Raji (cell line): Measurements from ENCODE around the gene GRK2.

ENCODE experiments used
- POLR2A ChIP-seq: IDR thresholded peaks from 2 replicates; pipeline ENCODE4 v1.6.1; 2011; ENCODE audit warnings: low read depth, low read length, control low read depth; ENCODE audit not compliant: insufficient read depth

Gene GRK2

DNA sequence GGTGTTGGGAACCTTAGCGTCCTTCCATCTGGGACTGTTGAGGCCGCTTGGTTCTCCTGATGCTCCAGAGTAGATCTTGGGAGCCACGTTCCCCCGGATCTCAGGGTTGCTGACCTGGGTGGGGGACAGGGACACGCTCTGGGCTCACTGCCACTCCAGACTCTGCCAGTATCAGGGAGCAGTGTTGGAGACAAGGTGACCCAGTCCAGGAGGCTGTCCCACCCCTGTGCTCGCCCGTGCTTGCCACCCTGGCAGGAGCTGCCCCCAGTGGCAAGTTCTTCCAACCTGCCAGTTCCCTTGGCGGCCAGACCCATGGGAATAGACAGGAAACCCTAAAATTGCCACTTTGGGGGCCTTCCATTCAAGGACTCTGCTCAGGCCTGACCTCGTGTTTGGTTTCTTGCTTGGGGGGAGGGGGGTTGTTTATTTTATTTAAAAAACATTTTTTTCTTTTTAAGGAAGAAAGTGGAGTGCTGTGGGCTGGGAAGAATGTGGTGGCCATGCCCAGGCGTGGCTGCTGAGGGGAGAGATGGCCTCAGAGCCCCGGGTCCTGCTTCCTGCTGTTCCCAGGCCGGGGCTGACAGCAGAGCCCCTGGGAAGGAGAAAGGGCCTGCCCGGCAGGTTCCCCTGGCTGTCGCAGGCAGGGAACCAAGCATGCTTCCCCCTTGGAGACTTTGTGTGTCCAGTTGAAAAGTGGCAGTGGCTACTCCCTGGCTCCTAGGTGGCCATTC lies 7.2 kb downstream of the GRK2 start:
- no peak for TF ChIP-seq POLR2A

DNA sequence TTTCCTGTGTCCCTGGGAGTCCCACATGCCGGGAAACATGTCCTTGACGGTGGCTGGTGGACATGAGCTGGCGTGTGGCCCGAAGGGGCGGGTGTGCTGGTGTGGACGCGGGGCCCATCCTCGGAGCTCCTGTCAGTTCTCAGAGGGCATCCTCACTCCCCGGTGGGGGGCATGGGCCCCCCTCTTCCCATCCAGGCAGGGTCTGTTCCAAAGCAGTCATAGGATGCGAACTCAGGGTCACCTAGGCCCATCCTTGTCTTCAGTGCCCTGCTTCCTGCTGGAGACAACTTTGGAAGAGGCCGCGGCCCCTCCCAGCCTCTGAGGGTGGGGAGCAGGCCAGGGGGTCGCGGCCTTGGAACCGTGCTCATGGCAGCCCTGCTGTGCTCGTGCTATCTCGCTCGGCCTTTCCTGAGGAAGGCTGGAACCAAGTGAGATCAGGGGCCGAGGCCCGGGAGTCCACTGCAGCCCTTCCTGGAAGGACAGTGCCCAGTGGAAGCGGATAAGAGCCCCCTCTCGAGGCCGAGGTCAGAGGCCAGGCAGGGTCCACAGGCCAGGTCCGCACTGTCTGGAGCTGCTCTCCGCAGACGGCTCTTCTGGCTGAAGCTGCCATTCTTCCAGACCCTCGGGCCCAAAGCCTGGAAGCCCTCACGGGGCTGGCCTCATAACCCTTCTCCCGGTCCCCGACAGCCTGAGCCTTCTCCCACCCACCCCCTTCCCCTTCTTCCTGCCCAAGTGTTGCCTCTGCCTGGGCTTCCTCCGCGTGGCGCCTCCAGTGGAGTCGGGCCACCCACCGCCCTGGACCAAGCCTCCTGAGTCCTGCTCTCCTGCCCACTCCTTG lies 8.7 kb downstream of the GRK2 start:
- no peak for TF ChIP-seq POLR2A

DNA sequence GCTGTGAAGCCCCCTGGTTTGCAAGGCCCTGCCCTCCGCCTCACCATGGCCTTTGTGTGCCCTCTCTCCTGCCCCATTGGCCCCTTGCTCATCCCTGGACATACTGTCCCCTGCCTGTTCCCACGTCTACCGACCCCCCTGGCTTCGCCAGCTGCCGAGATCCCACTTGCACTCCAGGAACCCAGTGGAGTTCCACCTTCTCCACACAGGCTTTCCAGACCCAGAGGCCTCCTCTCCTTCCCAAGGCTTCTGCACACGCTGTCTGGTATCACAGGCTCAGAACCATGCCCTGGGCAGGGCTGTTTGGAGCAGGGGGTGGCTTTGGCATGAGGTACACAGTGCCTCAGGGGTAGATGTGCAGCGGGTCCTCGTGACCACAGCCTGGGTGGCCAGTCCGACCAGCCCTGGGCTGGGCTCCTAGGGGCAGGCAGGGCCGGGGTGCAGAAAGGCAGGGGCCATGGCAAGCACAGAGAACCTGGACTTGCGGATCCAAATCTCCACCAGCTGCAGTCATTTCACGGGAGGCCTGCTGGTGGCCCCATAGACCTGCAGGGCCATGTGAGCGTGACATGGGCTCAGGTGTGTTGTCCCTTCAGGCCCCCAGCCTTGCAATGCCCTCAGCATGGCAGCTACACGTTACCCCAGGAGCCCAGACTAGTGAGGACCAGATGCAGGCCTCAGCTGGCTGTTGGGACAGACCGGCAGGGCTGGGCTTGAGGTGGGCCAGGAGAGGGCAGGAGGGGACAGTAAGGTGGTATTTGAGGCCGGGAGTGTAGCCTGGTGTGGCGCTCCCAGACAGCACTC lies 9.5 kb downstream of the GRK2 start:
- no peak for TF ChIP-seq POLR2A

DNA sequence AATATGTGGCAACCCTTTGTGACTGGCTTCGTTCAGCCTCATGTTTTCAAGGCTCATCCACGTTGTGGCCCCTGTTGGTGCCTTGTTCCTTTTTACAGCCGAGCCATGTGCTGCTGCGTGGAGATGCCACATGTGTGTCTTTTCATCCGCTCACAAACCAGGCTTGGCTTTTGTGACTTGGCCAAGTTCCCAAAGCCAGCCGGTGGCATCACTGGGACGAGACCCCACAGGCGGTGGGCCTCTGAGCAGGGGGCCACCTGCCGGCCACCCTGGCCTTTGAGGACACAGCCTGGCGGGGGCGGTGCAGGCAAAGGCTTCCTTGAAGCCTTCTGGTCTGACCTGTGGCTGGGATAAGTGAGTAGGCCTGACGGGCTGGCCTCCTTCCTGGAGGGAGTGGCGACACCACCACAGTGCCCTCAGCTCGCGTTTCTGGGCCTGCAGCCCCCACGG lies 10.5 kb downstream of the GRK2 start:
- no peak for TF ChIP-seq POLR2A

DNA sequence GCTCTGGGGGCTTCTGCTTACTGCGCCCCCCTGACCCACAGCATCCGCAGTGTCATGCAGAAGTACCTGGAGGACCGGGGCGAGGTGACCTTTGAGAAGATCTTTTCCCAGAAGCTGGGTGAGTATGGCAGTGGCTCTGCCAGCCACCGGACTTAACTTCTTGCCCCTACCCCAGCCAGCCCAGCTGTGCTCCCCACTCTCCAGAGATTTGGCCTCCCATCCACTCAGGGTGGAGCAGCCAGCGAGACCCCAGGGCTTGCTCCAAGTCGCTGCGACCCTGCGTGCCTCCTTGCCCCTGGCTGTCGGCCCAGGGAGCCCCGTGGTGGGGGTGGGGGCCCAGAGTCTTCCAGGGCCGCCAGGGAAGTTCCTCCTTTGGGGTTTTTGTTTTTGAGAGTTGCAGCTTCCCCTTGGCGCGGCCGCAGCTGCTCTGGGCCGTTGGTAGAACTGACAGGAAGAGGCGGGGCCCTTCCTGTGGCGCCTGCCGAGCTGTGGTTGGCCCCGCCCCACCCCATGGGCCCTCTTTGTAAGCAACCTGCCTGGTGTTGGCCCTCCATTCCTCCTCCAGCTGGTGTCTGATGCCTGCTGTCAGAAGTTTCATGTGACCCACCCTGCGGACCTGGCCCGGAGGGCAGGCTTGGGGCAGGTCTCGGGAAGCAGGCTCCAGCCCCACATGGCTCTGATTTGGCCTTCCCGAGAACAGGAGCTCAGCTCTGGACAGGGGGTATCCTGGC lies 11.1 kb downstream of the GRK2 start:
- TF ChIP-seq POLR2A = peak; percentile 80

- TF ChIP-seq POLR2A = no peak
Observed at GRCh38 chr11:67278135-67278938, 12.1 kb downstream of the GRK2 start.

GRCh38 chr11:67278939-67279588 lies 12.8 kb downstream of the GRK2 start:
- TF ChIP-seq POLR2A = no peak

- TF ChIP-seq POLR2A = no peak
Observed at GRCh38 chr11:67279589-67280340, 13.5 kb downstream of the GRK2 start.

DNA sequence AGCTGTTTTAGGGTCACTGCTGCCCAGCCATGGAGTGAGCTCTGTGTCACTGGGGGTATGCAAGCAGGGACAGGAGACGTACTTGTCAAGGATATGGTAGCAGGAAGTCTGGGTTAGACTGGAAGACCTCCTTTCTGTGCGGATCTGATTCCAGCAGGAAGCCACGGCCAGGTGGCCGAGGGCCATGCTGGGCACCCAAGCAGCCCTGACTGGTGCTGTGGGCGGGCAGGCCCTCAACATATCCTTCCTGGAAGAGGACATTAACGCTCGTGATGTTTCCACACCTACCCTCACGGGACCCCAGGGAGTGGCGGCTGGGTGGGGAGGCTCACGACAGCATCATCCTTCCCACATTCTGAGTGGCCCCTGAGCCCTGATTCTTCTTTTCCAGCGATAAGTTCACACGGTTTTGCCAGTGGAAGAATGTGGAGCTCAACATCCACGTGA lies 14.1 kb downstream of the GRK2 start:
- no peak for TF ChIP-seq POLR2A

GRCh38 chr11:67280788-67281551 lies 14.7 kb downstream of the GRK2 start:
- TF ChIP-seq POLR2A = no peak

DNA sequence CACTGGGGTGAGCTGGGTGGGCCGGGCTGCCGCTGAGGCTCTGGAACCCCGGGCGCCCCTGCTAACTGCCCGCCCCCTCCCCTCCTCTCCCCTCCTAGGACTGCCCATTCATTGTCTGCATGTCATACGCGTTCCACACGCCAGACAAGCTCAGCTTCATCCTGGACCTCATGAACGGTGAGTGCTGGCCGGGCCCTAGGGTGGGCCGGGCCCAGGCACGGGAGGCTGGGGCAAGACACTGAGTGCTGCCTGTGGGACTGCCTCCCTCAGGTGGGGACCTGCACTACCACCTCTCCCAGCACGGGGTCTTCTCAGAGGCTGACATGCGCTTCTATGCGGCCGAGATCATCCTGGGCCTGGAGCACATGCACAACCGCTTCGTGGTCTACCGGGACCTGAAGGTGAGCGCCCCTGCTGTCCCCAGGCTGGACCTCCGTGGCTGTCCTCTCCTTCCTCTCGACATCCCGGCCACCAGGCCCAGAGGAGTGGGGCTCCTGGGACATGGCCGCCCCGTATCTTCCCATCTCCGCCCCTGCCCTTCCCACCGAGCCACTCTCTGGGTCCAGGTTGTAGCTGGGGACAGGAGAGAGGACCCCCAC lies 15.4 kb downstream of the GRK2 start:
- TF ChIP-seq POLR2A = no peak
